ENCODE data around the gene KCNC1. TPM values are rescaled to one million over a fixed set of nuclear protein-coding genes. Genes with fewer than 3 reads are reported as not detected.

The KCNC1 gene
- total and polyA plus RNA-seq, 7 donors, result 0.01 to 1.1 (median 0.13) TPM

DNA sequence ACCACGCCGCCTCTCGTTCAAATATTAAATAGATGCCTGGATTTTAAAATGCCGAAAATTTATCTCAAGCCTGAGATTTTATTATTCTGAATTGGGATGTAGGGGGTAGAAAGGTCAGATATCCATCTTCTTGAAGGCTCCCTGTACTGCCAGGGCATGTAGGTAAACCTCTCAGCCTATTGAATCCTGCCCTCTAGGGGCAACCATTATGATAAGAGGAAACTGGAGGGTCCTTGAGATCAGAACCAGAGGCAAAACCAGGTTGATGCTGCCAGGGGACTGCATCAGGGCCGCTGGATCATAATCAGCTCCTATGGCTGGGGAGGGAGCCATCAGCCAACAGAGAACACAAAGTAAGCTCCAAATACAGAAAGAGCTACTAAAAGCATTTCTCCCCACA, 92.4 kb downstream of the KCNC1 start:
- TF ChIP-seq, protein P1, sequence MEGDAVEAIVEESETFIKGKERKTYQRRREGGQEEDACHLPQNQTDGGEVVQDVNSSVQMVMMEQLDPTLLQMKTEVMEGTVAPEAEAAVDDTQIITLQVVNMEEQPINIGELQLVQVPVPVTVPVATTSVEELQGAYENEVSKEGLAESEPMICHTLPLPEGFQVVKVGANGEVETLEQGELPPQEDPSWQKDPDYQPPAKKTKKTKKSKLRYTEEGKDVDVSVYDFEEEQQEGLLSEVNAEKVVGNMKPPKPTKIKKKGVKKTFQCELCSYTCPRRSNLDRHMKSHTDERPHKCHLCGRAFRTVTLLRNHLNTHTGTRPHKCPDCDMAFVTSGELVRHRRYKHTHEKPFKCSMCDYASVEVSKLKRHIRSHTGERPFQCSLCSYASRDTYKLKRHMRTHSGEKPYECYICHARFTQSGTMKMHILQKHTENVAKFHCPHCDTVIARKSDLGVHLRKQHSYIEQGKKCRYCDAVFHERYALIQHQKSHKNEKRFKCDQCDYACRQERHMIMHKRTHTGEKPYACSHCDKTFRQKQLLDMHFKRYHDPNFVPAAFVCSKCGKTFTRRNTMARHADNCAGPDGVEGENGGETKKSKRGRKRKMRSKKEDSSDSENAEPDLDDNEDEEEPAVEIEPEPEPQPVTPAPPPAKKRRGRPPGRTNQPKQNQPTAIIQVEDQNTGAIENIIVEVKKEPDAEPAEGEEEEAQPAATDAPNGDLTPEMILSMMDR (IDR thresholded peaks at IDR 0.05), result no peak
- Histone ChIP-seq H3K4me1 (peaks cover 28% of the 10 kb centered on the region), H3K4me3 (no peak overlapping the region), H3K27ac (no peak overlapping the region), H3K9me3 (no peaks in the 10 kb centered on the region), H3K27me3 (ENCODE audit: insufficient read depth in 3 of 3, low read length in 2 of 3) (no peaks in the 10 kb centered on the region), H3K36me3 (ENCODE audit: insufficient read depth in 1 of 2, low read depth in 1 of 2) (no peaks in the 10 kb centered on the region)
- 93 to 95% (median 94%) methylated on average over 5 of the region's 5 CpGs for WGBS, 3 donors
- intact Hi-C loops (cut with DNase I), result loop anchor here in 1 of 2 donors (5.0 kb wide), 1 partner anchor 95 kb away; the partner anchor contains the start of gene KCNC1
- DNase-seq (no peak), ATAC-seq (no peak)

DNA sequence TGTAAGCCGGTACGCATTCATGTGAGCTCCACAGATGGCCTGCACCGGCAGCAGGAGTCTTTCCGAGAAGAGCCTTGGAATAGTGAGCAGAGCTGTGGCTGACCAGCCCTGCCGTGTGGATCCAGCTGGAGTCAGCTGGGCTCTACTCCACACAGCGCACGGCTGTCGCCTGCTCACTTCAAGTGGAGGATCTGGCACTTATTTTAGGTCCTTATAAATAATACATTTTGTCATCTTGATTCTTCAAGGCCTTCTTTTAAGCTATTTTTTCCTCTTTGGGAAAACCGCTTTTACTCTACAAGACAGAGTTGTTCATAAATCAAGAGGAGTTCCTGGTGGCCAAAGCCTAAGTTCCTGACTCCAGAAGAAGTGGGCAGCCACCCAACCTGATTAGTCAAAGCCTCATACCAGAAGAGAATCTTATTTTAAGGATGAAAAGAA, 93.8 kb downstream of the KCNC1 start:
- intact Hi-C loops (cut with DNase I), result loop anchor here in 1 of 2 donors (5.0 kb wide), 1 partner anchor 96 kb away; the partner anchor contains the start of gene KCNC1
- TF ChIP-seq, protein P1 (IDR thresholded peaks at IDR 0.05), result no peak
- peak; percentile 54 to 78 (median 74) for ATAC-seq
- DNase-seq, result peak in 1 of 2 donors; percentile 42
- Histone ChIP-seq H3K27ac (peak overlapping the region; percentile 38), H3K27me3 (ENCODE audit: insufficient read depth in 3 of 3, low read length in 2 of 3) (no peaks in the 10 kb centered on the region), H3K4me3 (no peak overlapping the region), H3K36me3 (ENCODE audit: insufficient read depth in 1 of 2, low read depth in 1 of 2) (no peaks in the 10 kb centered on the region), H3K9me3 (no peaks in the 10 kb centered on the region), H3K4me1 (peaks cover 18% of the 10 kb centered on the region)
- WGBS, 3 donors, result 23 to 39% (median 30%) methylated on average over 9 of the region's 9 CpGs

DNA sequence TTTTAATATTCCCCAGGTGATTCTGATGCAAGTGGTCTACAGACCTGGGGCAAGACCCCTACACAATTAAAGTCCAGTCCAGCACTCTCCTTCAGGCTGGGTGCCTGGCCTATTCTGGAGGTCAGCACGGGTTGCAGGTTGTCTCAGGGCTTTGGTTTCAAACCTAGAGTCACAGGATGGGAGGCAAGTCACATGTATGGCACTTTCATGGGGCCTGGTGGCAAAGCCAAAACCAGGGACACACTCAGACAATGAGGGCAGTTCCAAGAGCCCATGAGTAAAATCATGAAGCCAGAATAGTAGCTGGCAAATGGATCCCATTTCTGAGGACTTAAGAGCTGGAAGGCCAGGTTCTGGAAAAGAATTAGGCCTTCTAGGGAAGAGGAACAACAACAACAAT, 96.6 kb downstream of the KCNC1 start:
- Histone ChIP-seq H3K9me3 (no peaks in the 10 kb centered on the region), H3K27ac (no peak overlapping the region), H3K4me1 (peaks cover 18% of the 10 kb centered on the region), H3K4me3 (no peak overlapping the region), H3K27me3 (ENCODE audit: insufficient read depth in 3 of 3, low read length in 2 of 3) (no peaks in the 10 kb centered on the region), H3K36me3 (ENCODE audit: insufficient read depth in 1 of 2, low read depth in 1 of 2) (no peaks in the 10 kb centered on the region)
- 32 to 44% (median 40%) methylated on average over 1 of the region's 1 CpG for WGBS, 3 donors
- intact Hi-C loops (cut with DNase I), result no loop called here
- DNase-seq (peak; percentile 16 to 76), ATAC-seq (peak; percentile 80 to 96 (median 89))
- TF ChIP-seq, protein P1 (IDR thresholded peaks at IDR 0.05), result no peak

DNA sequence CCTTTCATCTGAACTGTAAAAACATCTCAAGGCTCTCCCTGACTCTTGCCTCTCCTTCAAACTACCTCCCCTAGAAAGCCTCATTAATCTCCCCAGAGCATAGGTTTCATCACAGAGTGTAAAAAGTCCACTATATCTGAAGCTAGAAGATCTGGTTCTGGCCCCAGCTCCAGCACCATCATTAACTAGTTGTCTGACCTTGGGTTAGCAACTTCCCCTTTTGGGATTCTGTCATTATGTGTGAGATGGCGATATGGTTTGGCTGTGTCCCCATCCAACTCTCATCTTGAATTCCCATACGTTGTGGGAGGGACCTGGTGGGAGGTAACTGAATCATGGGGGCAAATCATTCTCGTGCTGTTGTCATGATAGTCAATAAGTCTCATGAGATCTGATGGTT, 97.3 kb downstream of the KCNC1 start:
- Histone ChIP-seq H3K4me3 (no peak overlapping the region), H3K9me3 (no peaks in the 10 kb centered on the region), H3K27ac (no peak overlapping the region), H3K36me3 (ENCODE audit: insufficient read depth in 1 of 2, low read depth in 1 of 2) (no peaks in the 10 kb centered on the region), H3K27me3 (ENCODE audit: insufficient read depth in 3 of 3, low read length in 2 of 3) (no peaks in the 10 kb centered on the region), H3K4me1 (peaks cover 18% of the 10 kb centered on the region)
- ATAC-seq, result no peak
- TF ChIP-seq, protein P1 (IDR thresholded peaks at IDR 0.05), result no peak
- intact Hi-C loops (cut with DNase I), result no loop called here
- DNase-seq, result no peak
- 88 to 97% (median 95%) methylated on average over 3 of the region's 3 CpGs for WGBS, 3 donors

Other genes with a start within 250 kb of the KCNC1 start
- gene USH1C, start 190.4 kb upstream of the KCNC1 start, total RNA-seq, result not detected
- under 1 TPM; 0.05 to 0.44 (median 0.14) TPM for gene USH1C, start 190.4 kb upstream of the KCNC1 start, polyA plus RNA-seq
- gene OTOG, start 187.5 kb upstream of the KCNC1 start, total RNA-seq, result not detected
- not detected for gene OTOG, start 187.5 kb upstream of the KCNC1 start, polyA plus RNA-seq
- gene MYOD1, start 15.2 kb upstream of the KCNC1 start, total RNA-seq, result 10 to 100 TPM; 45.6 to 95.7 (median 60.4) TPM
- gene MYOD1, start 15.2 kb upstream of the KCNC1 start, polyA plus RNA-seq, result 10 to 100 TPM in 1 of 3 donors, 1 to 10 TPM in 2; 5.0 to 63.6 (median 6.8) TPM